Measurements from ENCODE around the gene GCDH.
A peak's percentile ranks its signal among the peaks of the same experiment; 100 is the strongest.

The GCDH gene

GRCh38 chr19:12924621-12925310 lies 33.8 kb downstream of the GCDH start:
- no peak overlapping the region for H2AFZ ChIP-seq
- H3K27me3 ChIP-seq (ENCODE audit: control insufficient read depth, insufficient read depth, low read length): no peaks in the 10 kb centered on the region
- H3K9me3 ChIP-seq (ENCODE audit: control insufficient read depth, low read length): no peaks in the 10 kb centered on the region
- H3K4me3 ChIP-seq (ENCODE audit: low read depth, low read length): no peak overlapping the region
- H3K4me1 ChIP-seq: no peaks in the 10 kb centered on the region
- H3K4me2 ChIP-seq (ENCODE audit: low read length): no peak overlapping the region
- no peak overlapping the region for H3K27ac ChIP-seq
- H3K79me2 ChIP-seq: peaks cover 2% of the 10 kb centered on the region
- peaks cover 2% of the 10 kb centered on the region for H3K36me3 ChIP-seq (ENCODE audit: control insufficient read depth, insufficient read depth, low read length)
- no peak for TF ChIP-seq CTCF (IDR thresholded peaks at IDR 0.05)
- no peak overlapping the region for H3K9ac ChIP-seq

GRCh38 chr19:12930002-12930645 lies 39.2 kb downstream of the GCDH start:
- Histone ChIP-seq H3K4me1 (peaks cover 12% of the 10 kb centered on the region), H3K4me2 (ENCODE audit: low read length) (no peak overlapping the region), H3K9me3 (ENCODE audit: control insufficient read depth, low read length) (no peaks in the 10 kb centered on the region), H3K4me3 (ENCODE audit: low read depth, low read length) (no peak overlapping the region), H3K27ac (no peak overlapping the region), H3K79me2 (peaks cover 20% of the 10 kb centered on the region), H3K27me3 (ENCODE audit: control insufficient read depth, insufficient read depth, low read length) (no peaks in the 10 kb centered on the region), H3K9ac (no peak overlapping the region), H3K36me3 (ENCODE audit: control insufficient read depth, insufficient read depth, low read length) (no peaks in the 10 kb centered on the region), H2AFZ (no peak overlapping the region)
- no peak for TF ChIP-seq CTCF (IDR thresholded peaks at IDR 0.05)

- H3K27ac ChIP-seq: peak overlapping the region; percentile 73
- H2AFZ ChIP-seq: peak overlapping the region; percentile 93
- peak overlapping the region; percentile 94 for H3K4me2 ChIP-seq (ENCODE audit: low read length)
- H3K4me3 ChIP-seq (ENCODE audit: low read depth, low read length): peak overlapping the region; percentile 92
- TF ChIP-seq CTCF (IDR thresholded peaks at IDR 0.05): no peak
- no peaks in the 10 kb centered on the region for H3K27me3 ChIP-seq (ENCODE audit: control insufficient read depth, insufficient read depth, low read length)
- peaks cover 12% of the 10 kb centered on the region for H3K4me1 ChIP-seq
- peak overlapping the region; percentile 47 for H3K9ac ChIP-seq
- H3K36me3 ChIP-seq (ENCODE audit: control insufficient read depth, insufficient read depth, low read length): no peaks in the 10 kb centered on the region
- peaks cover 20% of the 10 kb centered on the region for H3K79me2 ChIP-seq
- H3K9me3 ChIP-seq (ENCODE audit: control insufficient read depth, low read length): no peaks in the 10 kb centered on the region
These were observed 41.7 kb downstream of the GCDH start for GRCh38 chr19:12932392-12933286.

GRCh38 chr19:12933287-12934072 lies 42.5 kb downstream of the GCDH start, which contains the start of gene FARSA:
Gene FARSA (minus strand): TSS chr19:12933711. CDS start chr19:12933696, 15 bp downstream.
- Histone ChIP-seq H3K4me3 (ENCODE audit: low read depth, low read length) (peak within 1 kb of the TSS; percentile 92), H3K9ac (peak within 1 kb of the TSS; percentile 47), H2AFZ (peak within 1 kb of the TSS; percentile 93), H3K36me3 (ENCODE audit: control insufficient read depth, insufficient read depth, low read length) (no peaks in the 10 kb centered on the region), H3K4me1 (peaks cover 12% of the 10 kb centered on the region), H3K27ac (peak within 1 kb of the TSS; percentile 73), H3K9me3 (ENCODE audit: control insufficient read depth, low read length) (no peaks in the 10 kb centered on the region), H3K4me2 (ENCODE audit: low read length) (peak within 1 kb of the TSS; percentile 94), H3K79me2 (peaks cover 20% of the 10 kb centered on the region), H3K27me3 (ENCODE audit: control insufficient read depth, insufficient read depth, low read length) (no peaks in the 10 kb centered on the region)
- TF ChIP-seq CTCF (IDR thresholded peaks at IDR 0.05): no peak

All from parathyroid adenoma (tissue), 2 donors.